Measurements from ENCODE around the gene NPPA. TPM values are rescaled to one million over a fixed set of nuclear protein-coding genes. Genes with fewer than 3 reads are reported as not detected.

The NPPA gene
- total RNA-seq, 1 experiment from 2014 or later = not detected

Other genes with a start within 250 kb of the NPPA start
- not detected in 2 replicates for gene FBXO2, start 193.4 kb downstream of the NPPA start, total RNA-seq (2014; rRNA removed)
- gene FBXO44, start 192.9 kb downstream of the NPPA start, total RNA-seq (2014; rRNA removed) = 2.4 and 5.2 TPM in 2 replicates
- 1.1 and 1.2 TPM in 2 replicates for gene FBXO6, start 183.6 kb downstream of the NPPA start, total RNA-seq (2014; rRNA removed)
- 86.2 and 90.6 TPM in 2 replicates for gene MAD2L2, start 166.6 kb downstream of the NPPA start, total RNA-seq (2014; rRNA removed)
- under 0.01 and 0.13 TPM in 2 replicates for gene DRAXIN, start 156.1 kb downstream of the NPPA start, total RNA-seq (2014; rRNA removed)
- gene AGTRAP, start 111.6 kb downstream of the NPPA start, total RNA-seq (2014; rRNA removed) = 35.8 and 39.4 TPM in 2 replicates
- gene C1orf167, start 85.6 kb downstream of the NPPA start, total RNA-seq (2014; rRNA removed) = not detected in 2 replicates
- 7.8 and 11.7 TPM in 2 replicates for gene MTHFR, start 41.8 kb downstream of the NPPA start, total RNA-seq (2014; rRNA removed)
- gene CLCN6, start 41.6 kb downstream of the NPPA start, total RNA-seq (2014; rRNA removed) = 5.5 and 10.7 TPM in 2 replicates
- gene NPPB, start 11.2 kb upstream of the NPPA start, total RNA-seq (2014; rRNA removed) = not detected in 2 replicates
- 118 and 131 TPM in 2 replicates for gene KIAA2013, start 78.6 kb upstream of the NPPA start, total RNA-seq (2014; rRNA removed)
- gene PLOD1, start 86.9 kb upstream of the NPPA start, total RNA-seq (2014; rRNA removed) = 355 and 458 TPM in 2 replicates
- gene MFN2, start 132.7 kb upstream of the NPPA start, total RNA-seq (2014; rRNA removed) = 69.7 and 71.7 TPM in 2 replicates
- 40.1 and 49.6 TPM in 2 replicates for gene MIIP, start 171.7 kb upstream of the NPPA start, total RNA-seq (2014; rRNA removed)
- gene TNFRSF8, start 215.5 kb upstream of the NPPA start, total RNA-seq (2014; rRNA removed) = 0.19 TPM in 1 of 2 replicates, not detected in the other

Measured in LHCN-M2 (cell line).